Liver (tissue), 9 donors: ENCODE data around the gene BLTP2. TPM values are rescaled to one million over a fixed set of nuclear protein-coding genes. Genes with fewer than 3 reads are reported as not detected.

Experiments
- DNase-seq: peaks from one replicate; pipeline ENCODE4 v3.0.0-alpha.2; 2017; ENCODE audit warnings: low spot score
- H3K27ac ChIP-seq, 2 donors: one replicate each; pipeline ENCODE4 v1.7.0; 2013; ENCODE audit warnings: inconsistent platforms in 2 of 2, low read length in 2 of 2, control low read depth in 1 of 2, low read depth in 1 of 2, mild to moderate bottlenecking in 1 of 2
- H3K27me3 ChIP-seq, 4 donors: one replicate each; pipeline versions ENCODE4 v1.6.1 to v1.7.0; 2013; ENCODE audit warnings: low read length in 3 of 4, inconsistent platforms in 1 of 4, mild to moderate bottlenecking in 1 of 4, moderate library complexity in 1 of 4; ENCODE audit not compliant: control insufficient read depth in 4 of 4, insufficient read depth in 4 of 4
- H3K36me3 ChIP-seq, 4 donors: one replicate each; pipeline versions ENCODE4 v1.6.1 to v1.7.0; 2013; ENCODE audit warnings: low read length in 3 of 4, mild to moderate bottlenecking in 3 of 4, low read depth in 1 of 4, moderate library complexity in 1 of 4; ENCODE audit not compliant: control insufficient read depth in 4 of 4, insufficient read depth in 3 of 4
- H3K4me1 ChIP-seq, 4 donors: one replicate each; pipeline versions ENCODE4 v1.6.1 to v1.7.0; 2013; ENCODE audit warnings: low read length in 3 of 4, mild to moderate bottlenecking in 3 of 4, moderate library complexity in 1 of 4; ENCODE audit not compliant: control insufficient read depth in 4 of 4, insufficient read depth in 4 of 4
- H3K4me3 ChIP-seq, 3 donors: one replicate each; pipeline versions ENCODE4 v1.6.1 to v1.7.0; 2013; ENCODE audit warnings: low read length in 3 of 3, control low read depth in 1 of 3, low read depth in 1 of 3, mild to moderate bottlenecking in 1 of 3
- H3K9ac ChIP-seq, 2 donors: one replicate each; pipeline ENCODE4 v1.7.0; 2013; ENCODE audit warnings: low read length in 2 of 2, mild to moderate bottlenecking in 2 of 2, moderate library complexity in 2 of 2, control low read depth in 1 of 2, low read depth in 1 of 2
- H3K9me3 ChIP-seq, 4 donors: one replicate each; pipeline versions ENCODE4 v1.6.1 to v1.7.0; 2013; ENCODE audit warnings: low read length in 3 of 4; ENCODE audit not compliant: control insufficient read depth in 4 of 4
- EGR1 ChIP-seq, 2 donors: IDR thresholded peaks; 2 replicates each; pipeline ENCODE4 v1.6.1; 2016 to 2018; ENCODE audit warnings: antibody characterized with exemption in 2 of 2, low read depth in 2 of 2
- FOXA1 ChIP-seq: IDR thresholded peaks from 2 replicates; pipeline ENCODE4 v1.6.1; 2016; ENCODE audit warnings: antibody characterized with exemption
- FOXA2 ChIP-seq: IDR thresholded peaks from 2 replicates; pipeline ENCODE4 v1.6.1; 2016; ENCODE audit warnings: antibody characterized with exemption
- GABPA ChIP-seq, 2 donors: IDR thresholded peaks in 1 of 2; conservative IDR thresholded peaks in 1 of 2; 2 replicates each; pipeline ENCODE4 v1.6.1; 2016; ENCODE audit warnings: antibody characterized with exemption in 2 of 2, mild to moderate bottlenecking in 1 of 2, moderate library complexity in 1 of 2
- HNF4A ChIP-seq, 2 donors: conservative IDR thresholded peaks; 2 replicates each; pipeline ENCODE4 v1.6.1; 2016; ENCODE audit warnings: antibody characterized with exemption in 2 of 2, mild to moderate bottlenecking in 2 of 2
- HNF4G ChIP-seq: IDR thresholded peaks from 2 replicates; pipeline ENCODE4 v1.6.1; 2016; ENCODE audit warnings: antibody characterized with exemption
- JUND ChIP-seq, 2 donors: IDR thresholded peaks; 2 replicates each; pipeline ENCODE4 v1.6.1; 2016; ENCODE audit warnings: antibody characterized with exemption in 2 of 2
- MAX ChIP-seq: IDR thresholded peaks from 2 replicates; pipeline ENCODE4 v1.6.1; 2016; ENCODE audit warnings: antibody characterized with exemption
- NR2F2 ChIP-seq: IDR thresholded peaks from 2 replicates; pipeline ENCODE4 v1.6.1; 2016; ENCODE audit warnings: antibody characterized with exemption
- RAD21 ChIP-seq, 2 donors: IDR thresholded peaks; 2 replicates each; pipeline ENCODE4 v1.6.1; 2016; ENCODE audit warnings: antibody characterized with exemption in 2 of 2, mild to moderate bottlenecking in 2 of 2
- RXRA ChIP-seq, 2 donors: IDR thresholded peaks; 2 replicates each; pipeline ENCODE4 v1.6.1; 2017 to 2018; ENCODE audit warnings: antibody characterized with exemption in 2 of 2, mild to moderate bottlenecking in 1 of 2
- TAF1 ChIP-seq: conservative IDR thresholded peaks from 2 replicates; pipeline ENCODE4 v1.6.1; 2016; ENCODE audit warnings: antibody characterized with exemption, mild to moderate bottlenecking
- YY1 ChIP-seq: IDR thresholded peaks from 2 replicates; pipeline ENCODE4 v1.6.1; 2016; ENCODE audit warnings: antibody characterized with exemption, mild to moderate bottlenecking
- ZBTB33 ChIP-seq: IDR thresholded peaks from 2 replicates; pipeline ENCODE4 v1.6.1; 2016; ENCODE audit warnings: antibody characterized with exemption
- WGBS: extraction: QIAGEN DNeasy Blood & Tissue Kit; methylation state at CpG from one replicate; pipeline ENCODE4 v1.1.7; 2013; 5-methylcytosine and 5-hydroxymethylcytosine counted together
- polyA plus RNA-seq, 2 donors: library from polyadenylated mRNA; stranded (reverse) in 1 of 2; unstranded in 1 of 2; fragments of 200-250 nt in 1 of 2; fragments of >200 nt in 1 of 2; fragmentation: Nextera tagmentation in 1 of 2; extraction: Ambion mirVana in 1 of 2; gene quantifications; one replicate each; pipeline versions ENCODE4 v1.2.1 to v1.2.3, GENCODE V29; 2013 to 2015
- total RNA-seq, 2 donors: library from RNA; depleted of rRNA; stranded (reverse); fragments of >200 nt; gene quantifications; one replicate each; pipeline ENCODE4 v1.2.3, GENCODE V29; 2014
- TF ChIP-seq, protein P1 (sequence below): fragments of 150-350 bp; IDR thresholded peaks from 2 replicates; pipeline ENCODE4 v1.5.1; 2017; ENCODE audit warnings: improper control_type of control experiment, low read depth, low read length; ENCODE audit not compliant: missing input control
- TF ChIP-seq, protein P2 (sequence below): IDR thresholded peaks from 2 replicates; pipeline ENCODE4 v1.6.1; 2016; ENCODE audit warnings: antibody characterized with exemption
- TF ChIP-seq, protein P3 (sequence below): IDR thresholded peaks from 2 replicates; pipeline ENCODE4 v1.6.1; 2016; ENCODE audit warnings: antibody characterized with exemption, mild to moderate bottlenecking
- donor health status: healthy.
- donor health status: healthy.
- donor health status: healthy.
- donor health status: healthy.
- donor health status: healthy.

BLTP2 gene
- total and polyA plus RNA-seq, 4 donors: 24.8 to 122 (median 34.9) TPM

GRCh38 chr17:28663723-28664122, 18.8 kb upstream of the BLTP2 start:
- Histone ChIP-seq H3K4me1 (peaks cover 6 to 34% (median 23%) of the 10 kb centered on the region in 4 donors), H3K4me3 (no peak overlapping the region), H3K27me3 (no peaks in the 10 kb centered on the region), H3K36me3 (peaks cover 5 to 16% (median 7%) of the 10 kb centered on the region in 4 donors), H3K9ac (no peak overlapping the region), H3K9me3 (no peaks in the 10 kb centered on the region), H3K27ac (no peak overlapping the region)
- TF ChIP-seq, protein P1, sequence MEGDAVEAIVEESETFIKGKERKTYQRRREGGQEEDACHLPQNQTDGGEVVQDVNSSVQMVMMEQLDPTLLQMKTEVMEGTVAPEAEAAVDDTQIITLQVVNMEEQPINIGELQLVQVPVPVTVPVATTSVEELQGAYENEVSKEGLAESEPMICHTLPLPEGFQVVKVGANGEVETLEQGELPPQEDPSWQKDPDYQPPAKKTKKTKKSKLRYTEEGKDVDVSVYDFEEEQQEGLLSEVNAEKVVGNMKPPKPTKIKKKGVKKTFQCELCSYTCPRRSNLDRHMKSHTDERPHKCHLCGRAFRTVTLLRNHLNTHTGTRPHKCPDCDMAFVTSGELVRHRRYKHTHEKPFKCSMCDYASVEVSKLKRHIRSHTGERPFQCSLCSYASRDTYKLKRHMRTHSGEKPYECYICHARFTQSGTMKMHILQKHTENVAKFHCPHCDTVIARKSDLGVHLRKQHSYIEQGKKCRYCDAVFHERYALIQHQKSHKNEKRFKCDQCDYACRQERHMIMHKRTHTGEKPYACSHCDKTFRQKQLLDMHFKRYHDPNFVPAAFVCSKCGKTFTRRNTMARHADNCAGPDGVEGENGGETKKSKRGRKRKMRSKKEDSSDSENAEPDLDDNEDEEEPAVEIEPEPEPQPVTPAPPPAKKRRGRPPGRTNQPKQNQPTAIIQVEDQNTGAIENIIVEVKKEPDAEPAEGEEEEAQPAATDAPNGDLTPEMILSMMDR: no peak
- TF ChIP-seq RAD21 (IDR thresholded peaks at IDR 0.05): no peak
- no peak for TF ChIP-seq TAF1
- TF ChIP-seq YY1: no peak
- no peak for TF ChIP-seq FOXA2
- no peak for TF ChIP-seq NR2F2
- TF ChIP-seq JUND (IDR thresholded peaks at IDR 0.05): no peak
- no peak for TF ChIP-seq ZBTB33
- no peak for TF ChIP-seq FOXA1
- TF ChIP-seq EGR1 (IDR thresholded peaks at IDR 0.05; ENCODE audit: low read depth in 2 of 2): no peak
- no peak for TF ChIP-seq GABPA (IDR thresholded peaks at IDR 0.05 in 1 of 2, conservative IDR thresholded peaks at IDR 0.05 in 1 of 2)
- TF ChIP-seq HNF4G: no peak
- TF ChIP-seq HNF4A (conservative IDR thresholded peaks at IDR 0.05): no peak
- no peak for TF ChIP-seq RXRA (IDR thresholded peaks at IDR 0.05)
- TF ChIP-seq MAX: no peak
- TF ChIP-seq, protein P2, sequence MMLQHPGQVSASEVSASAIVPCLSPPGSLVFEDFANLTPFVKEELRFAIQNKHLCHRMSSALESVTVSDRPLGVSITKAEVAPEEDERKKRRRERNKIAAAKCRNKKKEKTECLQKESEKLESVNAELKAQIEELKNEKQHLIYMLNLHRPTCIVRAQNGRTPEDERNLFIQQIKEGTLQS: no peak
- TF ChIP-seq, protein P3, sequence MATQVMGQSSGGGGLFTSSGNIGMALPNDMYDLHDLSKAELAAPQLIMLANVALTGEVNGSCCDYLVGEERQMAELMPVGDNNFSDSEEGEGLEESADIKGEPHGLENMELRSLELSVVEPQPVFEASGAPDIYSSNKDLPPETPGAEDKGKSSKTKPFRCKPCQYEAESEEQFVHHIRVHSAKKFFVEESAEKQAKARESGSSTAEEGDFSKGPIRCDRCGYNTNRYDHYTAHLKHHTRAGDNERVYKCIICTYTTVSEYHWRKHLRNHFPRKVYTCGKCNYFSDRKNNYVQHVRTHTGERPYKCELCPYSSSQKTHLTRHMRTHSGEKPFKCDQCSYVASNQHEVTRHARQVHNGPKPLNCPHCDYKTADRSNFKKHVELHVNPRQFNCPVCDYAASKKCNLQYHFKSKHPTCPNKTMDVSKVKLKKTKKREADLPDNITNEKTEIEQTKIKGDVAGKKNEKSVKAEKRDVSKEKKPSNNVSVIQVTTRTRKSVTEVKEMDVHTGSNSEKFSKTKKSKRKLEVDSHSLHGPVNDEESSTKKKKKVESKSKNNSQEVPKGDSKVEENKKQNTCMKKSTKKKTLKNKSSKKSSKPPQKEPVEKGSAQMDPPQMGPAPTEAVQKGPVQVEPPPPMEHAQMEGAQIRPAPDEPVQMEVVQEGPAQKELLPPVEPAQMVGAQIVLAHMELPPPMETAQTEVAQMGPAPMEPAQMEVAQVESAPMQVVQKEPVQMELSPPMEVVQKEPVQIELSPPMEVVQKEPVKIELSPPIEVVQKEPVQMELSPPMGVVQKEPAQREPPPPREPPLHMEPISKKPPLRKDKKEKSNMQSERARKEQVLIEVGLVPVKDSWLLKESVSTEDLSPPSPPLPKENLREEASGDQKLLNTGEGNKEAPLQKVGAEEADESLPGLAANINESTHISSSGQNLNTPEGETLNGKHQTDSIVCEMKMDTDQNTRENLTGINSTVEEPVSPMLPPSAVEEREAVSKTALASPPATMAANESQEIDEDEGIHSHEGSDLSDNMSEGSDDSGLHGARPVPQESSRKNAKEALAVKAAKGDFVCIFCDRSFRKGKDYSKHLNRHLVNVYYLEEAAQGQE: no peak
- no peak for DNase-seq

- H3K27me3 ChIP-seq: no peaks in the 10 kb centered on the region
- H3K4me3 ChIP-seq: peak overlapping the region; percentile 61 to 89 (median 72)
- peaks cover 3 to 11% (median 7%) of the 10 kb centered on the region in 4 donors for H3K36me3 ChIP-seq
- peak overlapping the region; percentile 90 to 97 for H3K9ac ChIP-seq
- H3K9me3 ChIP-seq: no peaks in the 10 kb centered on the region
- no peak for TF ChIP-seq FOXA1
- H3K27ac ChIP-seq: peak overlapping the region; percentile 92 to 96
- DNase-seq: no peak
- WGBS: under 1% methylated on average over 10 of the region's 10 CpGs
- H3K4me1 ChIP-seq: peaks cover 6 to 34% (median 23%) of the 10 kb centered on the region in 4 donors
These were observed 17.5 kb upstream of the BLTP2 start for GRCh38 chr17:28662527-28662829.
